ENCODE results near the gene NBEA.

The NBEA gene

GRCh38 chr13:35144166-35144890, 202.3 kb downstream of the NBEA start:
- no peak overlapping the region for H3K4me3 ChIP-seq (ENCODE audit: low read depth, low read length)
- no peak for DNase-seq (ENCODE audit: low read depth)
- no peak for TF ChIP-seq CTCF (conservative IDR thresholded peaks at IDR 0.05; ENCODE audit: low read depth, low read length)

GRCh38 chr13:35146686-35147085, 204.6 kb downstream of the NBEA start:
- no peak overlapping the region for H3K4me3 ChIP-seq (ENCODE audit: low read depth, low read length)
- no peak for DNase-seq (ENCODE audit: low read depth)
- no peak for TF ChIP-seq CTCF (conservative IDR thresholded peaks at IDR 0.05; ENCODE audit: low read depth, low read length)

GRCh38 chr13:35157143-35157755, 215.2 kb downstream of the NBEA start:
- peak; percentile 70 for TF ChIP-seq CTCF (conservative IDR thresholded peaks at IDR 0.05; ENCODE audit: low read depth, low read length)
- no peak overlapping the region for H3K4me3 ChIP-seq (ENCODE audit: low read depth, low read length)
- DNase-seq (ENCODE audit: low read depth) = peak; percentile 78

- no peak overlapping the region for H3K4me3 ChIP-seq (ENCODE audit: low read depth, low read length)
- no peak for DNase-seq (ENCODE audit: low read depth)
- TF ChIP-seq CTCF (conservative IDR thresholded peaks at IDR 0.05; ENCODE audit: low read depth, low read length) = no peak
Measured at GRCh38 chr13:35159041-35159440, 217.0 kb downstream of the NBEA start.

- DNase-seq (ENCODE audit: low read depth) = no peak
- H3K4me3 ChIP-seq (ENCODE audit: low read depth, low read length) = no peak overlapping the region
- no peak for TF ChIP-seq CTCF (conservative IDR thresholded peaks at IDR 0.05; ENCODE audit: low read depth, low read length)
Measured at GRCh38 chr13:35160896-35161295, 218.8 kb downstream of the NBEA start.

- H3K4me3 ChIP-seq (ENCODE audit: low read depth, low read length) = no peak overlapping the region
- no peak for TF ChIP-seq CTCF (conservative IDR thresholded peaks at IDR 0.05; ENCODE audit: low read depth, low read length)
- no peak for DNase-seq (ENCODE audit: low read depth)
Measured at GRCh38 chr13:35162420-35162819, 220.3 kb downstream of the NBEA start.

- H3K4me3 ChIP-seq (ENCODE audit: low read depth, low read length) = no peak overlapping the region
- DNase-seq (ENCODE audit: low read depth) = no peak
- TF ChIP-seq CTCF (conservative IDR thresholded peaks at IDR 0.05; ENCODE audit: low read depth, low read length) = no peak
Measured at GRCh38 chr13:35163674-35164073, 221.6 kb downstream of the NBEA start.

Data from choroid plexus epithelial cell (primary cell).